AG10803 (cell line): ENCODE measurements around the gene PACSIN2.
A peak's percentile ranks its signal among the peaks of the same experiment; 100 is the strongest.

Experiments used
- DNase-seq: peaks from one replicate; pipeline ENCODE4 v3.0.0; 2010; ENCODE audit warnings: low read depth
- H3K4me3 ChIP-seq: 2 replicates; pipeline ENCODE4 v1.5.1; 2011; ENCODE audit warnings: mild to moderate bottlenecking, low read length, control low read depth
- TF ChIP-seq, protein P1 (sequence below): conservative IDR thresholded peaks from 2 replicates; pipeline ENCODE4 v1.5.1; 2011; ENCODE audit warnings: mild to moderate bottlenecking, low read length, control low read depth, inconsistent platforms

PACSIN2 gene

DNA sequence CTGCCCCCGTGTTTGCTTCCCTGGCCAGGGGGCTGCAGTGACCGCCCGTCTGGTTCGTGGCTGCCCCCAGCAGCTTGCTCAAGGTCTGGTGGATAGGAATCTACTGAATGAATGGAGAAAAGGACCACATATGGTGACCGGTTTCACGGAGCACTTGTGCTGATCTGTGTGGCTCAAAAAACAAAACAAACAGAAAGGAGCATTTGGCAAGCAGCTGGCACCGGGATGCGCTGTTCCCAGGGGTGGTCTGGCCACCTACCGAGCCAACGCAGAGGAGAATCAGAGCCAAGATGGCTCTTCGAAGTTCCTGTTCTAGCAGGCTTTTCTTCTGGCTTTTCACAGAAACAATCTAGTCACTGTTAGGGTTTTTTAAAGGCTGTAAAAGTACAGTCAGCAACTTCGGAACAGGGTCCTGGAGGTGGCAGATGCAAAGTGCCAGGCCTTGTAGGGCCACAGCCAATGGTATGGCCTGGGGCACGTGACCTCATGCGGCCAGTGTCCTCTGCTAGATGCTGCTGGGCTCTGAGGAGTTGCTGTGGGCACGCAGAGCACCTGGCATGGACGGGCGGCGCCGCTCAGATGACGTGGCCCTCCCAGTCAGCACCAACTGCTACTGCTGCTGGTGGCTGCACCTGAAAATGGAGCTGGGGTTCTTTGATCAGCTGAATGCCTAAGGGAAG is 27.3 kb upstream of the PACSIN2 start:
- peak; percentile 51 for DNase-seq

GRCh38 chr22:43039800-43040199 is 24.9 kb upstream of the PACSIN2 start:
- TF ChIP-seq, protein P1, sequence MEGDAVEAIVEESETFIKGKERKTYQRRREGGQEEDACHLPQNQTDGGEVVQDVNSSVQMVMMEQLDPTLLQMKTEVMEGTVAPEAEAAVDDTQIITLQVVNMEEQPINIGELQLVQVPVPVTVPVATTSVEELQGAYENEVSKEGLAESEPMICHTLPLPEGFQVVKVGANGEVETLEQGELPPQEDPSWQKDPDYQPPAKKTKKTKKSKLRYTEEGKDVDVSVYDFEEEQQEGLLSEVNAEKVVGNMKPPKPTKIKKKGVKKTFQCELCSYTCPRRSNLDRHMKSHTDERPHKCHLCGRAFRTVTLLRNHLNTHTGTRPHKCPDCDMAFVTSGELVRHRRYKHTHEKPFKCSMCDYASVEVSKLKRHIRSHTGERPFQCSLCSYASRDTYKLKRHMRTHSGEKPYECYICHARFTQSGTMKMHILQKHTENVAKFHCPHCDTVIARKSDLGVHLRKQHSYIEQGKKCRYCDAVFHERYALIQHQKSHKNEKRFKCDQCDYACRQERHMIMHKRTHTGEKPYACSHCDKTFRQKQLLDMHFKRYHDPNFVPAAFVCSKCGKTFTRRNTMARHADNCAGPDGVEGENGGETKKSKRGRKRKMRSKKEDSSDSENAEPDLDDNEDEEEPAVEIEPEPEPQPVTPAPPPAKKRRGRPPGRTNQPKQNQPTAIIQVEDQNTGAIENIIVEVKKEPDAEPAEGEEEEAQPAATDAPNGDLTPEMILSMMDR, result no peak
- DNase-seq, result no peak
- no peak overlapping the region for H3K4me3 ChIP-seq

More for the DNA sequence above, 27.3 kb upstream of the PACSIN2 start:
- TF ChIP-seq, protein P1, result no peak
- no peak overlapping the region for H3K4me3 ChIP-seq

- no peak overlapping the region for H3K4me3 ChIP-seq
- DNase-seq, result no peak
- TF ChIP-seq, protein P1, result no peak
Observed at GRCh38 chr22:43038325-43038724, 23.4 kb upstream of the PACSIN2 start.

DNA sequence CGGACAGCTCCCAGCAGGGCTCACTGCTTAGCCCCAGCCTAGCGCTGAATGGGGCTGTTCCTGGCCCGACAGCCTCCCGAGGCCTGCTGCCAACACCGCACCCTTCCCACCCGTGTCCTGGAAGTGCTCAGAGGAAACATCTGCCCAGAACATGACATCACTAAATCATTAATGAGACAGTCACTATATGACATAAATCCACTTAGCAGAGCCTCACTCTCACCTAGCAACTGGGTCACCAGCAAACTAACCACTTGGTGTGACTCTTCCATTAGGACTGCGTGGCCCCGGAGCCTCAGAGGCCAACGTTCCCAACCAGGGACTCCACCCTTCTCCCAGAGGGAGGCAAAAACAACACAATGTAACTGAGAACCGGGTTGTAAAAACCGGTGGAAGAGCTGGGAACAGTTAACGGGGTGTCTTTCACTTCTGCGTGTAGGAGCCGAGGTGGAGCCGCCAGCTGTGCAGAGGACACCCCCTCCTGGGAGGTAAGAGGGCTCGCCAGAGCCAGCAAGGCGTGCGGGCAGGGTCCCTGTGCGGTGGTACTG is 21.4 kb upstream of the PACSIN2 start:
- no peak overlapping the region for H3K4me3 ChIP-seq
- TF ChIP-seq, protein P1, result no peak
- peak; percentile 89 for DNase-seq

DNA sequence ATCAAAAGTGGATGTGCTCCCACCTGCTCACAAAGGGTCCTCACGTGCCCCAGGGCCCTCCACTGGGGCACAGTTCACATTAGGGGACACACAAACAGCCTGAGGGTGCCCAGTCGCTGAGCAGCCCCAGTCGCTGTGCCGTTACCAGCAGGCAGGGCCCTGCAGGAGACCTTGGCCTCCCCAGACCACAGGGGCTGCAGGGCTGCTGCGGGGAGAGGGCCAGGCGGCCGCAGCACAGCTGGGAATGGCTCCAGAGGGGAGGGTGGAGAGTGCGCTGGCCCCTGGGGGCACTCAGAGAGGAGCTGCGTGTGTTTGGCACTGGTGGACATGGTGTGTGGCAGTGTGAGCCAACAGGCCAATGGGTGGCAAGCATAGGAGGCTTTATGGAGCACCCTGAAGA is 20.3 kb upstream of the PACSIN2 start:
- DNase-seq, result no peak
- no peak overlapping the region for H3K4me3 ChIP-seq
- TF ChIP-seq, protein P1, result no peak

DNA sequence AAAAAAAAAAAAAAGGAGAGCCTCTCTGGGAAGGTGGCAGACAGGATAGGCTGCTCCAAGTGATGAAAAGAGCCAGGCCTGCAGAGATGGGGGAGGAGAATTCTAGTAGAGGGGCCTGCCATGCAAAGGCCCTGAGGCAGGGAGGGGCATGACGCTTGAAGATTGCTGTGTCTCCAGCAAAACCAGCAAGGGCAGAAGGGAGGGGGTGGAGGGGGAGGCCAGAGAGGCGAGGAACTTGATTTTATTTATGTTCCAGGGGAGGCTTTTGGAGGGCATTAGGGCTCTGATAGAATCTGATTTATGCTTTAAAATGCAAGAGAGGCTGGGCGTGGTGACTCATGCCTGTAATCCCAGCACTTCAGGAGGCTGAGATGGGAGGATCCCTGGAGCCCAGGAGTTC is 16.7 kb upstream of the PACSIN2 start:
- TF ChIP-seq, protein P1, result no peak
- H3K4me3 ChIP-seq, result no peak overlapping the region
- no peak for DNase-seq

DNA sequence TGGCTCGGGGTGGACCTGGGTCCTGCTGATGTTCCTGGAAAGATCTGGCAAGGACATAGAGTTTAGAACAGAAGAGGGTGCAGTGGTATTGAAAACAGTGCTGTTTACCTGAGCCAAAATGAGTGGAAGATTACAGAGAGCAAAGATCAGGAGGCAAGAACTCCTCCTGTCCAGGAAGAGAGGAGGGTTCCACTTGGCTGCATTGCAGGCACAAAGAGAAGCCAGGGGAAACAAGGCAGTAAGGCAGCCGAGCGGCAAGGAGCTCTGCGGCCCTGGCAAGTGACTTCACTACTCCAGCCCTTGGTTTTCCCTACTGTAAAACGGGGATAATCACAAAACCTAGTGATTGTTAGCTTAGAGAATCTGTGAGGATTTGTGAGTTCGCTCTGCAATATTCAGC is 3.7 kb upstream of the PACSIN2 start:
- no peak overlapping the region for H3K4me3 ChIP-seq
- TF ChIP-seq, protein P1, result no peak
- no peak for DNase-seq
